NCI-H128 (cell line): ENCODE data around the gene TPP1.

Source experiments
- DNase-seq: peaks from one replicate; lab custom pipeline; 2025; ENCODE audit not compliant: unreplicated experiment; lab: John Stamatoyannopoulos, UW

The TPP1 gene

GRCh38 chr11:6629573-6629891 is 10.3 kb upstream of the TPP1 start:
- DNase-seq = no peak

- no peak for DNase-seq
These were observed 9.3 kb upstream of the TPP1 start for GRCh38 chr11:6628526-6628925.

GRCh38 chr11:6627762-6628241 is 8.6 kb upstream of the TPP1 start:
- DNase-seq = no peak

GRCh38 chr11:6626971-6627761 is 7.9 kb upstream of the TPP1 start:
- DNase-seq = no peak

GRCh38 chr11:6625832-6626420 is 6.7 kb upstream of the TPP1 start:
- DNase-seq = no peak

- DNase-seq = no peak
These were observed 6.1 kb upstream of the TPP1 start for GRCh38 chr11:6625156-6625831.

GRCh38 chr11:6623391-6624363 is 4.5 kb upstream of the TPP1 start:
- no peak for DNase-seq

GRCh38 chr11:6622261-6623171 is 3.3 kb upstream of the TPP1 start:
- no peak for DNase-seq

GRCh38 chr11:6621711-6622211 is 2.5 kb upstream of the TPP1 start:
- DNase-seq = no peak

GRCh38 chr11:6620636-6621035 is 1.4 kb upstream of the TPP1 start:
- no peak for DNase-seq

GRCh38 chr11:6618117-6619003 is 862 bp downstream of the TPP1 start:
- no peak for DNase-seq

GRCh38 chr11:6617315-6617781 is 1.9 kb downstream of the TPP1 start:
- no peak for DNase-seq

GRCh38 chr11:6616596-6617250 is 2.5 kb downstream of the TPP1 start:
- no peak for DNase-seq

- DNase-seq = no peak
These were observed 3.2 kb downstream of the TPP1 start for GRCh38 chr11:6615882-6616585.

GRCh38 chr11:6615046-6615445 is 4.2 kb downstream of the TPP1 start:
- DNase-seq = no peak

GRCh38 chr11:6614446-6614845 is 4.8 kb downstream of the TPP1 start:
- DNase-seq = no peak

- no peak for DNase-seq
These were observed 5.7 kb downstream of the TPP1 start for GRCh38 chr11:6613496-6613895.
